Measurements from ENCODE around the gene UBLCP1.

The UBLCP1 gene

DNA sequence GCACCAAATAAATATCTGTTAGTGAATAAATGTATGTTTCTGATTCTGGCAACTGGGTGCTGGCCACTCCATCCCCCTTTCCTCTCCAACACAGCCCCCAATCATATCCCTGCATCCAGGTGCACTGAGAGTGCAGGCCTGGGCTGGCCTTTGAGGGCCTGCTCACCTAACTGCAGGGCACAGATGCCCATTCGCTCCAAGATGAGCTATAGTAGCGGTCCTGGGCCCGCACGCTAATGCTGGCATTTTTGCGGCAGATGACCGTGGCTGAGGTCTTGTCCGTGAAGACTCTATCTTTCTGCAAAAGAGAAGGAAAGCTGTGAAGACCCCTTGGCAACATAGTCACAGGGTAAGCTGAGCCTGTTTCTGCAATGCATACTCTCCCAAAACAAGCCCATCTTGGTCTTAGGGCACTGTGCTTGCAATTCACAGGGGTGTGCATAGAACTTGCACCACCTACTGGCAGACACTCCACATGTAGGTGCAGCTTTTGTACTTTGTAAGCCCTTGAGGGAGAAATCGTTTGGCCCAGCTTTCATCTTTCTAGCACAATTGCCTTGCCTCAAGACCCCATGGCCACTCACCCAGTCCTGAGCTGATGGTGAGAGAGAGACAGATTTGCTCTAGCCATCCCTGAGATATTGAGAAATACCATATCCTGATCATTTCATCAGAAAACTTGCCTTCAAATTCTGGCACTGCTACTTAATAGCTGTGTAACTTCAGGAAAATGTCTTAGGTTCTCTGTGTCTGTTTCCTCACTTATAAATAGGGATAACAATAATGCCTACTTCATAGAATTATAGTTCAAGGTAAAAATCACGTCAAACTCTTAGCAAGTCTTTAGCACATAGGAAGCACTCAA is 53.7 kb downstream of the UBLCP1 start:
- DNase-seq, result peak; percentile 48

DNA sequence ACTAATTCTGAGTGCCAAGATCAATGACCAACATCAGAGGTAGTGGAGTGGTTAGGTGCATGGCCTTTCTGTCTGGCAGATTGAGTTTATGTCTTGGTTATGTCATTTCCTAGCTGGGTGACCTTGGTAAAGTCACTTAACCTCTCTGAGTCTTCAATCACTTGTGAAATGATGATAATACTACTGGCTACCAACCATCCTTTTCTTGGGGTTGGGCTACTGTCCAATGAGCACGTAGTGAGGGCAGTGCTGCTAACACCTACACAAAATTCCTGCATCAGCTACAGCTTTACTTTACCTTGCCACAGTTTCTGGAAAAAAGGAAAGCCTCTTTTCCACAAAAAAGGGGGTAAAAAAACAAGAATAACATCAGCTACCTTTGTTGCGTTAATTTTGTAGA is 54.8 kb downstream of the UBLCP1 start:
- DNase-seq, result no peak

- DNase-seq, result no peak
These were observed 55.4 kb downstream of the UBLCP1 start for GRCh38 chr5:159318448-159318847.

GRCh38 chr5:159319363-159319762 is 56.3 kb downstream of the UBLCP1 start:
- no peak for DNase-seq

DNA sequence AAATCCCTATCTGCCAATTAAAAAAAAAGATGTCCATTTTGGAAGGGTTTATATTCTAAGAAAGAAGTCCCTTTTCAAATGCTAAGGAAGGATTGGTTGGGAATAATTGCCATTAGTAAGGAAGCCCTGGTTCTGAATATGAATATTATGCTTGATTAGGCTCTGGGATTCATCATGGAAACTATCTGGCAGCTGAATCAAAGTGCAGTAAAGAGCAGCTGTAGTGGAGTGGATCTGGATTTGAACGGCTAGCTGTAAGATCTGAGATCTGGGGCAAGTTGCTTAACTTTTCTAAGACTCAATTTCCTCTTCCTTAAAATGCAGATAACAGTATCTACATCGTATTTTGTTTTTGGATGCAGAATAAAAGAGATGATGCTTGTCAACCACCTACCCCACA is 56.7 kb downstream of the UBLCP1 start:
- DNase-seq, result no peak

DNA sequence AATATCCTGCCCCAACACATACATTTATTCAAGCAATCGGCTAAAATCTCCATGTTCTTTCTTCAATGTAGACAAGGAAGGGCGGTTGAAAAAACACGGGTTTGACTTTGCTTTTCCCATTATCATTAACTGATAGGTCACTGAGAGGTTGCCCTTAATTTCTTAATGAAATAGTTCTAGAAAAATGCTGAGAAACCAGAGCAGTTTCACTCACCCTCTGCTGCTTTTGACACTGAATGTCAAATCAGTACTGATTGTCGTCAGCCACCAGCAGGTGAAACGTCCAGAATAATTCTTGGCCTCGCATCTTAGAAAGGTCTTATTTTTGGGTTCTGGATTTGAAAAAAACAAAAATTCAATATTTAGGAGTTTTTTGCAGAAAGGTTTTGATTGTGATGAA is 59.1 kb downstream of the UBLCP1 start:
- no peak for DNase-seq

DNA sequence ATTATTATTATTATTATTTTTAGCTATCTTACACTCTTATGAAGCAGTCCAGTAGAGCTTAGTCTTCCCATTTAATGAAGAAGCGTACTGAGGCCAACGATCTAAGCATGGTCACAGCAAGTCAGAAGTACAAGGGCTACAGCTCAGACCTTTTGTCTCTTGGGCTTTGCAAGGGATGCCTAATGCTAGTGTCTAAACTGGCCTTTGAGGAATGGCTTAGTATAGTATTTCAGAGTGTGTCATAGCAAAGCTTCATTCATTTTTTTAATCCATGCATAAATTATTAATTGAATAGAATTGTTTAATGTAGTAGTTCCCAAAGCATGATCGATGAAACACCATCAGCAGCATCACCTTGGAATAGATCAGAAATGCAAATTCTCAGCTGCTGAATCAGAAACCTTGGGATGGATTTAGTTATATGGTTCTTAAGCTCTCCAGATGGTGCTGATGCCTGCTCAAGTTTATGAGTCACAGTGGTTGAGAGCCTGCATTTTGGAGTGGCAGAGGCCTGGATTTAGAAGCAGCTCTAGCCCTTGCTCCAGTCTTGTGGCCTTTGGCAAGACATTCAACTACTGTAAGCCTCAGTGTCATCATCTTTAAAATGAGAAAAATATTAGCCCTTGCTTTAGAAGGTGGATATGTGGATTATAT is 61.1 kb downstream of the UBLCP1 start:
- peak; percentile 90 for DNase-seq

GRCh38 chr5:159324986-159325385 is 61.9 kb downstream of the UBLCP1 start:
- DNase-seq, result no peak

GRCh38 chr5:159330131-159330800 is 67.2 kb downstream of the UBLCP1 start, which contains the start of gene IL12B:
IL12B (minus strand) TSS chr5:159330487; CDS start chr5:159326782, 3,705 bp downstream.
- peak; percentile 39 for DNase-seq

GRCh38 chr5:159331093-159331973 is 68.2 kb downstream of the UBLCP1 start:
- no peak for DNase-seq

DNA sequence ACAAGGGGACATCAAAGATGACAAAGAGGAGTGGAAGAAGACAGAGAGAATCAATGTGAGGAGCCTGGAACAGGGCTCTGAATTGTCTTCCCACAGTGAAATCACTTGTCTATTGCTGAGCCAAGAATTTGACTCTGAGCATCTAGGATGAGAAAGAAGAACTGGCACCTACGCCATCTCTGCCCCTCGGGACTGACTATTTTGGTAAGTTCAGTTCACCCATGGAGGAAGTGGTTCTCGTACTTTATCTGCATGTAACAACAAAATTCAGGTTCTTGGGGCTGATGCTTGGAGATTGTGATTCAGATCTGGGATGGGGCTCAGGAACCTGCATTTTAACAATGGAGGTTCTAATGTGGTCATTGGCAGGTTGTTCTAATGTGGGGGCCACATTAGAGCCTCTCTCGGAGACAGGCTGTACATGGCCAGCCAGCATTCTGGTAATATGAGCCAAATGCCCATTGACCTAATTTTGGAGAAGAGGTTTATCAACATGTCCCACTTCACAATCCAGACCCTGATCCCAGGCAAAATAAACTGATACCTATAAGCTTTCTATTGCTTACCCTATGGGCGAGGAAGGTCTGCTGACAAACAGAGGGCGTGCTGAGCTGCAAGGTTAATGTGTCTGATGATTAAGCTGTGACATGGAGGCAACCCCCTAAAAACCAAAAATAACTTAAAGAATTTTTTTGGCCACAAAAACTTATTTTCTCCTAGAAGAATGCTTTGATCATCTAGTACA is 69.9 kb downstream of the UBLCP1 start:
- DNase-seq, result no peak

- no peak for DNase-seq
These were observed 70.4 kb downstream of the UBLCP1 start for GRCh38 chr5:159333545-159333925.

Measured in HCEC 1CT (cell line).